Activated naive CD4-positive, alpha-beta T cell treated with anti-CD3 and anti-CD28 coated beads, Interleukin-2, amount 50 U/mL, for 24 hours (primary cell): Measurements from ENCODE around the gene PDE3A.

Experiments used
- H3K27ac Mint-ChIP-seq: one replicate; pipeline ENCODE4 v1.8.0; 2021; ENCODE audit warnings: mild to moderate bottlenecking, mixed read lengths
- H3K27me3 Mint-ChIP-seq: one replicate; pipeline ENCODE4 v1.8.0; 2021; ENCODE audit warnings: mixed read lengths
- H3K36me3 Mint-ChIP-seq: one replicate; pipeline ENCODE4 v1.8.0; 2021; ENCODE audit warnings: mixed read lengths
- H3K4me1 Mint-ChIP-seq: one replicate; pipeline ENCODE4 v1.8.0; 2021; ENCODE audit warnings: mixed read lengths
- H3K4me3 Mint-ChIP-seq: one replicate; pipeline ENCODE4 v1.8.0; 2021; ENCODE audit warnings: mild to moderate bottlenecking, mixed read lengths
- H3K9me3 Mint-ChIP-seq: one replicate; pipeline ENCODE4 v1.8.0; 2021; ENCODE audit warnings: mixed read lengths

The PDE3A gene

GRCh38 chr12:20629414-20630156, 261.2 kb downstream of the PDE3A start:
- H3K27ac Mint-ChIP-seq, result no peak overlapping the region
- no peaks in the 10 kb centered on the region for H3K4me1 Mint-ChIP-seq
- H3K9me3 Mint-ChIP-seq, result no peaks in the 10 kb centered on the region
- no peak overlapping the region for H3K4me3 Mint-ChIP-seq
- H3K36me3 Mint-ChIP-seq, result no peaks in the 10 kb centered on the region
- H3K27me3 Mint-ChIP-seq, result no peaks in the 10 kb centered on the region

- no peak overlapping the region for H3K4me3 Mint-ChIP-seq
- H3K27ac Mint-ChIP-seq, result no peak overlapping the region
- H3K36me3 Mint-ChIP-seq, result no peaks in the 10 kb centered on the region
- H3K9me3 Mint-ChIP-seq, result no peaks in the 10 kb centered on the region
- H3K4me1 Mint-ChIP-seq, result no peaks in the 10 kb centered on the region
- H3K27me3 Mint-ChIP-seq, result no peaks in the 10 kb centered on the region
Measured at GRCh38 chr12:20631711-20632110, 263.4 kb downstream of the PDE3A start.

GRCh38 chr12:20641106-20641505, 272.8 kb downstream of the PDE3A start:
- Mint-ChIP-seq H3K9me3 (no peaks in the 10 kb centered on the region), H3K27ac (no peak overlapping the region), H3K4me3 (no peak overlapping the region), H3K27me3 (no peaks in the 10 kb centered on the region), H3K36me3 (no peaks in the 10 kb centered on the region), H3K4me1 (no peaks in the 10 kb centered on the region)

- H3K27me3 Mint-ChIP-seq, result no peaks in the 10 kb centered on the region
- no peaks in the 10 kb centered on the region for H3K36me3 Mint-ChIP-seq
- H3K9me3 Mint-ChIP-seq, result no peaks in the 10 kb centered on the region
- H3K4me3 Mint-ChIP-seq, result no peak overlapping the region
- no peak overlapping the region for H3K27ac Mint-ChIP-seq
- H3K4me1 Mint-ChIP-seq, result no peaks in the 10 kb centered on the region
Measured at GRCh38 chr12:20643822-20644221, 275.5 kb downstream of the PDE3A start.

- Mint-ChIP-seq H3K27ac (no peak overlapping the region), H3K4me1 (no peaks in the 10 kb centered on the region), H3K4me3 (no peak overlapping the region), H3K9me3 (no peaks in the 10 kb centered on the region), H3K27me3 (no peaks in the 10 kb centered on the region), H3K36me3 (no peaks in the 10 kb centered on the region)
Measured at GRCh38 chr12:20646239-20646827, 278.0 kb downstream of the PDE3A start.

GRCh38 chr12:20653871-20654270, 285.5 kb downstream of the PDE3A start:
- Mint-ChIP-seq H3K36me3 (no peaks in the 10 kb centered on the region), H3K9me3 (no peaks in the 10 kb centered on the region), H3K4me1 (no peaks in the 10 kb centered on the region), H3K4me3 (no peak overlapping the region), H3K27me3 (no peaks in the 10 kb centered on the region), H3K27ac (no peak overlapping the region)

GRCh38 chr12:20656600-20656999, 288.3 kb downstream of the PDE3A start:
- Mint-ChIP-seq H3K9me3 (peaks cover 11% of the 10 kb centered on the region), H3K36me3 (no peaks in the 10 kb centered on the region), H3K27ac (no peak overlapping the region), H3K27me3 (no peaks in the 10 kb centered on the region), H3K4me3 (no peak overlapping the region), H3K4me1 (no peaks in the 10 kb centered on the region)

GRCh38 chr12:20657496-20657895, 289.2 kb downstream of the PDE3A start:
- Mint-ChIP-seq H3K36me3 (no peaks in the 10 kb centered on the region), H3K4me1 (no peaks in the 10 kb centered on the region), H3K9me3 (peaks cover 11% of the 10 kb centered on the region), H3K4me3 (no peak overlapping the region), H3K27me3 (no peaks in the 10 kb centered on the region), H3K27ac (no peak overlapping the region)

- no peak overlapping the region for H3K27ac Mint-ChIP-seq
- no peaks in the 10 kb centered on the region for H3K9me3 Mint-ChIP-seq
- H3K27me3 Mint-ChIP-seq, result no peaks in the 10 kb centered on the region
- H3K4me3 Mint-ChIP-seq, result no peak overlapping the region
- H3K36me3 Mint-ChIP-seq, result no peaks in the 10 kb centered on the region
- no peaks in the 10 kb centered on the region for H3K4me1 Mint-ChIP-seq
Measured at GRCh38 chr12:20681334-20681733, 313.0 kb downstream of the PDE3A start.

- Mint-ChIP-seq H3K27ac (no peak within 1 kb of the TSS), H3K9me3 (no peaks in the 10 kb centered on the region), H3K36me3 (no peaks in the 10 kb centered on the region), H3K4me1 (no peaks in the 10 kb centered on the region), H3K27me3 (no peaks in the 10 kb centered on the region), H3K4me3 (no peak within 1 kb of the TSS)
Measured at GRCh38 chr12:20695232-20695631, 326.9 kb downstream of the PDE3A start, which contains the start of gene SLCO1C1. Gene SLCO1C1, plus strand, starts transcription at chr12:20695332. Its CDS starts 4,245 bp downstream, at chr12:20699577.

- Mint-ChIP-seq H3K9me3 (no peaks in the 10 kb centered on the region), H3K4me3 (no peak overlapping the region), H3K27ac (no peak overlapping the region)
Measured at GRCh38 chr12:20696181-20696905, 328.0 kb downstream of the PDE3A start.

GRCh38 chr12:20701106-20701505, 332.8 kb downstream of the PDE3A start:
- Mint-ChIP-seq H3K36me3 (no peaks in the 10 kb centered on the region), H3K9me3 (no peaks in the 10 kb centered on the region), H3K4me3 (no peak overlapping the region), H3K27ac (no peak overlapping the region), H3K4me1 (no peaks in the 10 kb centered on the region), H3K27me3 (no peaks in the 10 kb centered on the region)

More at GRCh38 chr12:20696181-20696905, 328.0 kb downstream of the PDE3A start:
- Mint-ChIP-seq H3K27me3 (no peaks in the 10 kb centered on the region), H3K36me3 (no peaks in the 10 kb centered on the region), H3K4me1 (no peaks in the 10 kb centered on the region)

GRCh38 chr12:20704860-20705259, 336.5 kb downstream of the PDE3A start:
- Mint-ChIP-seq H3K4me1 (no peaks in the 10 kb centered on the region), H3K27ac (no peak overlapping the region), H3K4me3 (no peak overlapping the region), H3K36me3 (no peaks in the 10 kb centered on the region), H3K9me3 (no peaks in the 10 kb centered on the region), H3K27me3 (no peaks in the 10 kb centered on the region)

GRCh38 chr12:20711846-20712245, 343.5 kb downstream of the PDE3A start:
- Mint-ChIP-seq H3K36me3 (no peaks in the 10 kb centered on the region), H3K9me3 (no peaks in the 10 kb centered on the region), H3K4me3 (no peak overlapping the region), H3K4me1 (no peaks in the 10 kb centered on the region), H3K27ac (no peak overlapping the region), H3K27me3 (no peaks in the 10 kb centered on the region)

- H3K36me3 Mint-ChIP-seq, result no peaks in the 10 kb centered on the region
- no peak overlapping the region for H3K27ac Mint-ChIP-seq
Measured at GRCh38 chr12:20716037-20716436, 347.7 kb downstream of the PDE3A start.

GRCh38 chr12:20716985-20717384, 348.6 kb downstream of the PDE3A start:
- H3K4me3 Mint-ChIP-seq, result no peak overlapping the region
- no peaks in the 10 kb centered on the region for H3K27me3 Mint-ChIP-seq
- H3K27ac Mint-ChIP-seq, result no peak overlapping the region
- no peaks in the 10 kb centered on the region for H3K36me3 Mint-ChIP-seq
- no peaks in the 10 kb centered on the region for H3K4me1 Mint-ChIP-seq
- H3K9me3 Mint-ChIP-seq, result no peaks in the 10 kb centered on the region

More at GRCh38 chr12:20716037-20716436, 347.7 kb downstream of the PDE3A start:
- H3K4me1 Mint-ChIP-seq, result no peaks in the 10 kb centered on the region
- no peaks in the 10 kb centered on the region for H3K27me3 Mint-ChIP-seq
- no peak overlapping the region for H3K4me3 Mint-ChIP-seq
- no peaks in the 10 kb centered on the region for H3K9me3 Mint-ChIP-seq
